GM03348 (cell line): Measurements from ENCODE around the gene KLHL13.
"Not testable (repeated sequence)": the region's sequence is repeated elsewhere in the genome, so short reads cannot be mapped to it uniquely, and the experiment has no call there.

Experiments
- DNase-seq: peaks from one replicate; pipeline ENCODE4 v3.0.0; 2012; ENCODE audit warnings: low spot score

The KLHL13 gene

DNA sequence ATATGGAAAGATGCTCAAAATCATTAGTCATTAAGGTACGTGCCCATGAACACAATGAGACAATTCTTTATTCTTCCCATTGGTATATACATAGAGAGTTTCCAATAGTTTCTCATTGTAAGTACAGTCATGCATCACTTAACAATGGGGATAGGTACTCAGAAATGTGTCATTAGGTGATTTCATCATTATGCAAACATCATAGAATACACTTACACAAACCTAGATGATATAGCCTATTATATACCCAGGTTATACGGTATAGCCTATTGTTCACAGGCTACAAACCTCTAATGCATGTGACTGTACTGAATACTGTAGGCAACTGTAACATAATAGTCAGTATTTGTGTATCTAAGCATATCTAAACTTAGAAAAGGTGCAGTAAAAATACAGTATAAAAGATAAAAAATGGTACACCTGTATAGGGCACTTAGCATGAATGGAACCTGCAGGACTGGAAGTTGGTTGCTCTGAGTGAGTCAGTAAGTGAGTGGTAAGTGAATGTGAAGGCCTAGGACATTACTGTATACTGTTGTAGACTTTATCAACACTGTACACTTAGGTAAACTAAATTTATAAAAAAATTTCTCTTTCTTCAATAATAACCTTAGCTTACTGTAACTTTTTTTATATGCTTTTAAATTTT is 49.6 kb downstream of the KLHL13 start:
- no peak for DNase-seq

GRCh38 chrX:118062817-118063615 is 53.6 kb downstream of the KLHL13 start:
- no peak for DNase-seq

GRCh38 chrX:118062048-118062789 is 54.4 kb downstream of the KLHL13 start:
- DNase-seq: no peak

DNA sequence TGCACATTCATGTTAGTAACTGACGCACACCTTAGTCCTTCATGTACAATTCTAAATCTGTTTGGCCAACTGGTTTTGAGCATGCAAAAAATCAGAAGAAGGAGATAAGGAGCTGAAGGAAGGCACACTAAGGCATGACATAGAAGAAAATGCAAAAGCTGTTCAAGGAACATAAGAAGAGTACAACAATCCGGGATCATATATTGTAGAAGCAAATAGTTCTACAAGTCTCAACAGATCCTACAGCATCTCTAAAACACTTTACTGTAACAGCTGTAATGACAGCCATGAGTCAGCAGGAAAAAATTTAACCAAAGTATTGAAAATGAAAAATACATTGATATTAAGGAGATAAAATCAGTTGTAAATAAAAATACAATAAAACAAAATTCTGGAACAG is 57.7 kb downstream of the KLHL13 start:
- no peak for DNase-seq

DNA sequence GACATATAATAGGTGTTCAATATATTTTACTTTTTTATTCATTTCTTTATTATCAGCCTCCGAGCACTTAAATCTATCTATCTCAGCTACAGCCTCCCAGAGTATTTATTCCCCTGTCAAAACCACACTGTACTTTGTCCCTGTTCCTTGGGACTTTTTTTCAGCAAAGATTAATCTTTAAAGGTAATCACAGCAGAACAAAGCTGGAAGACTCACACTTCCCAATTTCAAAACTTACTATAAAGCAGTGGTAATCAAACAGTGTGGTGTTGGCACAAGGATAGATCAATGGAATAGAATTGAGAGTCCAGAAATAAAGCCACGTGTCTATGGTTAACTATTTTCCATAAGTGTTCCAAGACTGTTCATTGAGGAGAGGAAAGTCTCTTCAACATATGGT is 59.7 kb downstream of the KLHL13 start:
- no peak for DNase-seq

DNA sequence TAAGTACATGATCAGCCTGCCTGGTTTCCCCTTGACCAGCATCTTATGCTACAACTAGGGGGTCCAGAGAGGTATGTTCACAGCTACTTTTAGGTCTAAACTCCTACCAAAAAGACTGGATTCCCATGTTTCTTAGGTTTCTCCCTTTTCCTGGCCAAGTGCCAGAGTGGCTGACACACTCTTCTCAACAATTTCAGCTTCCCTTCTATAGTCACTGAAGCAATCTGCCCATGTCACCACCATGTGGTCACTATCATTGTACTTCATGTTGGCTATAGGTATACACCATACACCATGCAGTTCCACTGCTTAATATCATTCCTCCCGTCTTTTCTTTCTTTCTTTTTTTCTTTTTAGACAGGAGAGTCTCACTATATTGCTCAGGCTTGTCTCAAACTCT is 66.9 kb downstream of the KLHL13 start:
- no peak for DNase-seq

DNA sequence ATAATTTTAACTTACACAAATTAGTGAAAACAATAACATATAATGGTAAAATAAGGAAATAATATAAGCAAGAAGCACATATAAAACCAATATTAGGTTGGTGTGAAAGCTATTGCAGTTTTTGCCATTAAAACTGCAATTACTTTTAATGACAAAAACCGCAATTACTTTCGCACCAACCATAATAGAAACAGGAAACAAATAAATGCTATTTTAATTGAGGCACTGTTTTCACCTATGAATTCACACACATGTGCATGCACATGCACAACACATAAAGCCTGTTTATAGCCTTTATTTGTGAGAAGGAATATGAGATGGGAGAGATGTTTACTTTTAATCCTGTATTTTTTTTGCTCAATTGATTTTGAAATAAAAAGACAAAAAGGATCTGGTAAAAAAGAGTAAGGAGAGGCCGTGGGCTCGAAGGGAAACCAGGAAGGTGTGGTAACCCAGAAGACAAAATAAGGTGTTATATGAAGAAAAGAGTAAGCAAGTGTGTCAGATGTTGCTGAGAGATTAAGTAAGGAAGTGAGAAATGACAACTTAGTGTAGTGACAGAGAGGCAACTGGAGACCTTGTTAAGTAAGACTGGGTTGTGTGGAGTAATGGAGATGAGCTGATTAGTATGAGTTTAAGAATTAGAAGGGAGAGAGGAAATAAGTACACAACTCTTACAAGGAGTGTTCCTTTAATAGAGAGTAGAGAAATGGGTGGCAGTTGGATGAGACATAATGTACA is 69.0 kb downstream of the KLHL13 start:
- DNase-seq: no peak

DNA sequence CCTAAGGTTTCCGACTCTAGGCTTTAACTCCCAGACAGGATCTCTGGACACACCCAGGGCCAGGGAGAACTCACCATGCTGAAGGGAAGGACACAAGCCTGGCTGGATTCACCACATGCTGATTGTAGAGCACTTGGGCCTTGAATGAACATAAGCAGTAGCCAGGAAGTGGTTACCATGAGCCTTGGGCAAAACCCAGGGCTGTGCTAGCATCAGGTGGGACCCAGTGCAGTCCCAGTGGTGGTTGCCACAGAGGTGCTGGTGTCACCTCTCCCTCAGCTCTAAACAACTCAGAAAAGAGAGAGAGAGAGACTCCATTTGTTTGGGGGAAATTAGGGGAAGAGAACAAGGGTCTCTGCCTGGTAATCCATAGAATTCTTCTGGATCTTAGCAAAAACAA is 77.0 kb downstream of the KLHL13 start:
- no peak for DNase-seq

DNA sequence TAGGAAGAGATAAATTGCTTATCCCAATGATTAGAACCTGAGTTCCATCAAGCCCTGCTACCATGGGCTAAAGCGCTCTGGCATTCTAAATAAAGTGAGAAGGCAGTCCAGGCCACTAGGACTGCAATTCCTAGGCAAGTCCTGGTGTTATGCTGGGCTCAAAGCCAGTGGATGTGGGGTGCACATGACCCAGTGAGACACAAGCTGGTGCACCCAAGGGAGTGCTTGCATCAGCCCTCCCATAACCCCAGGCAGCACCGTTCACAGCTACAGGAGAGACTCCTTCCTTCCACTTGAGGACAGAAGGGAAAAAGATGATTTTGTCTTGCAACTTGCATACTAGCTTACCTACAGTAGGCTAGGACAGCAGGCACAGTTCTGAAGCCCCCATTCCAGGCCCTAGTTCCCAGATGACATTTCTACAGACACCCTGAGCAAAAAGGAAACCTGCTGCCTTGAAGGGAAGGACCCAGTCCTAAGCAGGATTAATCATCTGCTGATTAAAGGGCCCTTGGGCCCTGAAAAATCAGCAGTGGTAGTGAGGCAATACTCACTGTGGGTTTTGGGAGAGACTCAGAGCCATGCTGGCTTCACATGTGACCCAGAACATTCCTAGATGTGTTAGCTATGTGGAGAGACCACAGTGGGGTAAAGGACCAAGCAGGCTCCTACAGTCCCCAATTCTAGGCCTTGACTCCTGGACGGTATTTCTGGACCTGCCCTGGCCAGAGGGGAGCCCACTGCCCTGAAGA is 77.8 kb downstream of the KLHL13 start:
- DNase-seq: no peak

- DNase-seq: no peak
These were observed 90.0 kb downstream of the KLHL13 start for GRCh38 chrX:118026631-118027030.

DNA sequence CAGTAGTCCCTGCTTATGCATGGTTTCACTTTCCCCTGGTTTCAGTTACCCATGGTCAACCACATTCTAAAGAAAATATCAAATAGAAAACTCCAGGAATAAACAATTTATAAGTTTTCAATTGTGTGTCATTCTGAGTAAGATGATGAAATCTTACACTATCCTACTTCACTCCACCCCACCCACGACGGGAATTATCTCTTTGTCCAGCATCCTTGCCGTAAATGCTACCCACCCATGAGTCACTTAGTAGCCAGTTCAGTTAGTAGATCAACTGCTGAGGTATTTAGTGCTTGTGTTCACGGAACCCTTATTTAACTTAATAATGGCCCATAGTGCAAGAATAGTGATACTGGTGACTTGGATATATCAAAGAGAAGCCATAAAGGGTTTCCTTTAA is 91.4 kb downstream of the KLHL13 start:
- no peak for DNase-seq

DNA sequence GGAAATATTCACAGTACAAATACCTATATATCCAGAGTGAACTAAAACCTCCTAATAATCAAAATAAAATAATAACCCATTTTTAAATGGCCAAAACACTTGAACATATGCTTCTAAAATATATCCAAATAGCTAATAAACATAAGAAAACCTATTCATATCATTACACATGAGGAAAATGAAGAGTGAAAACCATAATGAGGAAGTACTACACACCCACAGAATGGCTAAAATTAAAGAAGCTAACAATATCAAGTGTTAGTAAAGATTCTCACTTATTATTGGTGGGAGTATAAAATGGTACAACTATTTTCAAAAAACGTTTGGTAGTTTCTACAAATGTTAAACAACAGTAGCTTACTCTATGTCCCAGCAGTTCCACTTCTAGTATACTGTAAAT is 92.1 kb downstream of the KLHL13 start:
- no peak for DNase-seq

GRCh38 chrX:118022753-118023152 is 93.9 kb downstream of the KLHL13 start:
- no peak for DNase-seq

- no peak for DNase-seq
These were observed 100.2 kb downstream of the KLHL13 start for GRCh38 chrX:118016422-118016821.

DNA sequence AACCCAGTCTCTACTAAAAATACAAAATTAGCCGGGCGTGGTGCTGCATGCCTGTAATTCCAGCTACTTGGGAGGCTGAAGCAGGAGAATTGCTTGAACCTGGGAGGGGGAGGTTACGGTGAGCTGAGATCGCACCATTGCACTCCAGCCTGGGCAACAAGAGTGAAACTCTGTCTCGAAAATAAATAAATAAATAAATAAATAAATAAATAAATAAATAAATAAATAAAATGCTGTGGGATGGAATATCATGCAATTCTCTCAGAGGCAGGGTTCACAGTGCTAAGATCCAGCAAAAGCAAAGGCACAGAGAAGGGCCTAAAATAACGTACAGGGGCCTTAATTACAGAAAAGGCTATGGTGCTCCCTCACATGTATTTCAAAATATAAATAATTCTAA is 114.2 kb downstream of the KLHL13 start:
- DNase-seq: not testable (repeated sequence)

- no peak for DNase-seq
These were observed 116.1 kb downstream of the KLHL13 start for GRCh38 chrX:118000518-118000917.

DNA sequence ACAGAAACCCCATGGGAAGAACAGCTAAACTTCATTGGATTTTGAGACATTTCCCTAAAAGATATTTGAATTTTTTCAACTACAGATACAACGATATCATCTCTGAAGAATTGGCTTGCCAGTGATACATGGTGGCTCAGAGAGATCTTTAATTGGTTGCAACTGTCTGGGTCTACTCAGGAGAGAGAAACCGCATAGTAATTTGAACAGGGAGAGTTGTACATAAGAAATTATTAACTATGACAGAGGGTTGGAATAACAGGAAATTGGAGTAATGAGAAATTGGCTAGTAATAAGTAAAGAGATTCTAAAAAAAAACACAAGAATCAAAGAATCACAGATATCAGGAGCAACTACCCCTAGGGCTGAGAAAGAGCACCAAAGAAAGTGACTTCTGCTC is 118.4 kb downstream of the KLHL13 start:
- no peak for DNase-seq

GRCh38 chrX:117996918-117997480 is 119.6 kb downstream of the KLHL13 start:
- no peak for DNase-seq

- DNase-seq: no peak
These were observed 120.2 kb downstream of the KLHL13 start for GRCh38 chrX:117996408-117996807.

- DNase-seq: no peak
These were observed 121.2 kb downstream of the KLHL13 start for GRCh38 chrX:117995378-117995777.

DNA sequence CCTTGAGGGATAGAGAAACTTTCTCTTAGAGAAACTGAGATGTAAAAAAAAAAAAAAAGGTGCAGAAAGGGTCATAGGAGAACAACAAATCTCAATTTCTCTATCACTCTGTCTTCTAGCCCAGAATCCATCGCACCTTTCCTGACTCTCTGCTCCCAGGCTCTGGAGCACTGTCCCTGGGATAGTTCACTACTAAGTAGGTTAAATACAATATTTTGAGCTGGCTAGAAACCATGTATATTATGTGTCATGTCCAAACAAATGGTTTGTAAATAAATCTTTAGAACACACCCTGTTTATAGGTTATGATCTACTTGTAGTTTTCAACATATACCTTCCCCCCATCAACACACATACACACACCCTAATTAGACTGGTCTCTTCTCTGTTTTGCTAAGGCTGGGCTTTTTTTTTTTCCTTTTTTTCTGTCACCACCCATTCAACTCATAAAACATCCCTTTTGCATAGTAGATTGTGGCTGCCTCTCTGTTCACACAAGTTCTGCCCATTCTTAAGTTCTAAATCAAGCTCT is 124.4 kb downstream of the KLHL13 start:
- DNase-seq: no peak
